Keratinocyte (primary cell): ENCODE measurements around the gene GRM4. TPM values are rescaled to one million over a fixed set of nuclear protein-coding genes. Genes with fewer than 3 reads are reported as not detected.

Experiments
- DNase-seq: peaks from one replicate; pipeline ENCODE4 v3.0.0-alpha.2; 2011; ENCODE audit warnings: low read depth, missing footprints, low spot score
- FAIRE-seq: peaks from 2 replicates; lab custom pipeline; 2011; peaks lifted over from hg19 to GRCh38; lab: Jason Lieb, UNC
- H2AFZ ChIP-seq: 2 replicates; pipeline ENCODE4 v1.6.0; 2012; ENCODE audit warnings: low read length, control low read depth, inconsistent platforms; ENCODE audit not compliant: control insufficient read depth
- H3K27ac ChIP-seq: 2 replicates; pipeline ENCODE4 v1.5.1; 2011; ENCODE audit warnings: low read length; ENCODE audit not compliant: control insufficient read depth, insufficient read depth
- H3K27me3 ChIP-seq: 3 replicates; pipeline ENCODE4 v1.6.0; 2011; ENCODE audit warnings: low read length; ENCODE audit not compliant: control insufficient read depth, insufficient read depth; ENCODE audit errors: extremely low read depth
- H3K36me3 ChIP-seq, 2 experiments: 2 replicates in 1 of 2; 3 replicates in 1 of 2; pipeline ENCODE4 v1.5.1; 2011; ENCODE audit warnings: low read length in 2 of 2, mild to moderate bottlenecking in 1 of 2; ENCODE audit not compliant: control insufficient read depth in 2 of 2, insufficient read depth in 2 of 2; ENCODE audit errors: extremely low read depth in 1 of 2
- H3K4me1 ChIP-seq: 3 replicates; pipeline ENCODE4 v1.5.1; 2011; ENCODE audit warnings: low read length; ENCODE audit not compliant: control insufficient read depth, insufficient read depth; ENCODE audit errors: extremely low read depth
- H3K4me2 ChIP-seq: 3 replicates; pipeline ENCODE4 v1.6.0; 2011; ENCODE audit warnings: low read depth, low read length; ENCODE audit not compliant: control insufficient read depth, insufficient read depth; ENCODE audit errors: extremely low read depth
- H3K4me3 ChIP-seq, 3 experiments: fragments of 200-600 bp in 1 of 3; sonication (generic) in 1 of 3; 2 replicates in 2 of 3; 3 replicates in 1 of 3; pipeline ENCODE4 v1.5.1; 2011 to 2016; ENCODE audit warnings: low read length in 3 of 3, mild to moderate bottlenecking in 3 of 3, control low read depth in 2 of 3, inconsistent platforms in 1 of 3, low read depth in 1 of 3, mixed read lengths in 1 of 3, mixed run types in 1 of 3, moderate library complexity in 1 of 3; ENCODE audit not compliant: control insufficient read depth in 2 of 3, insufficient read depth in 2 of 3; ENCODE audit errors: extremely low read depth in 1 of 3
- H3K79me2 ChIP-seq: 2 replicates; pipeline ENCODE4 v1.6.0; 2012; ENCODE audit warnings: low read length; ENCODE audit not compliant: control insufficient read depth, insufficient read depth
- H3K9ac ChIP-seq: 3 replicates; pipeline ENCODE4 v1.6.0; 2011; ENCODE audit warnings: low read length; ENCODE audit not compliant: control insufficient read depth, insufficient read depth; ENCODE audit errors: extremely low read depth
- H3K9me1 ChIP-seq: 3 replicates; pipeline ENCODE4 v1.6.0; 2011; ENCODE audit warnings: low read length; ENCODE audit not compliant: control insufficient read depth, insufficient read depth; ENCODE audit errors: extremely low read depth
- H3K9me3 ChIP-seq: 2 replicates; pipeline ENCODE4 v1.5.1; 2012; ENCODE audit warnings: low read depth, low read length; ENCODE audit not compliant: control insufficient read depth
- H4K20me1 ChIP-seq: 3 replicates; pipeline ENCODE4 v1.6.0; 2011; ENCODE audit warnings: low read length; ENCODE audit not compliant: control insufficient read depth, insufficient read depth; ENCODE audit errors: extremely low read depth
- CTCF ChIP-seq, 3 experiments: IDR thresholded peaks in 1 of 3; conservative IDR thresholded peaks in 1 of 3; optimal IDR thresholded peaks in 1 of 3; 2 replicates in 2 of 3; 3 replicates in 1 of 3; pipeline versions ENCODE3 to v1.5.1; 2011; ENCODE audit warnings: low read length in 3 of 3, mild to moderate bottlenecking in 3 of 3, moderate library complexity in 2 of 3, control low read depth in 1 of 3, inconsistent platforms in 1 of 3; ENCODE audit not compliant: insufficient read depth in 2 of 3; ENCODE audit errors: extremely low read depth in 1 of 3
- EZH2 ChIP-seq: IDR thresholded peaks from one replicate; pipeline ENCODE4 v1.6.1; 2012; ENCODE audit warnings: inconsistent platforms, mild to moderate bottlenecking, low read length, moderate library complexity
- dilution Hi-C: fragments of 300-500 bp; cut with MboI; formaldehyde crosslinking; loops from one replicate; pipeline ENCODE4 v1.7.0; 2020; ENCODE audit warnings: low sequenced_read_pairs; ENCODE audit not compliant: extremely low pct_ligation_motif_present
- polyA plus RNA-seq, 5 experiments: library from polyadenylated mRNA; depleted of rRNA in 3 of 5; stranded (reverse) in 3 of 5; stranded (forward) in 1 of 5; unstranded in 1 of 5; fragments of >200 nt; gene quantifications; 1 replicate in 1 of 5; 2 replicates in 3 of 5; 3 replicates in 1 of 5; pipeline versions ENCODE4 v1.2.1 to v1.2.3, GENCODE V29; 2011 to 2012; ENCODE audit warnings: missing spikeins in 2 of 5, low read depth in 1 of 5, low replicate concordance in 1 of 5

The GRM4 gene
- polyA plus RNA-seq, 1 donor (not counting 4 experiments of a cell fraction or from before 2014, with no cell fraction given), result not detected

- Histone ChIP-seq H3K9me3 (no peaks in the 10 kb centered on the region), H3K4me3 (no peak overlapping the region), H3K79me2 (no peaks in the 10 kb centered on the region), H2AFZ (no peak overlapping the region), H4K20me1 (no peaks in the 10 kb centered on the region), H3K9me1 (no peaks in the 10 kb centered on the region), H3K4me1 (no peaks in the 10 kb centered on the region), H3K27ac (no peak overlapping the region), H3K27me3 (peaks cover 3% of the 10 kb centered on the region), H3K4me2 (no peak overlapping the region), H3K36me3 (no peaks in the 10 kb centered on the region), H3K9ac (no peak overlapping the region)
- no peak for FAIRE-seq
- dilution Hi-C loops, result no loop called here
- TF ChIP-seq CTCF (optimal IDR thresholded peaks at IDR 0.05 in 1 of 3, IDR thresholded peaks at IDR 0.05 in 1 of 3, conservative IDR thresholded peaks at IDR 0.05 in 1 of 3; ENCODE audit: extremely low read depth in 1 of 3, insufficient read depth in 2 of 3, low read length in 3 of 3), result no peak
- no peak for TF ChIP-seq EZH2
- DNase-seq, result no peak
Observed at GRCh38 chr6:34020278-34020677, 125.6 kb downstream of the GRM4 start.

GRCh38 chr6:34018961-34019606 is 126.8 kb downstream of the GRM4 start:
- DNase-seq, result no peak
- no peaks in the 10 kb centered on the region for H4K20me1 ChIP-seq
- no peaks in the 10 kb centered on the region for H3K36me3 ChIP-seq
- no peaks in the 10 kb centered on the region for H3K9me3 ChIP-seq
- peaks cover 3% of the 10 kb centered on the region for H3K27me3 ChIP-seq
- H3K4me1 ChIP-seq, result no peaks in the 10 kb centered on the region
- H3K79me2 ChIP-seq, result no peaks in the 10 kb centered on the region
- no peak for FAIRE-seq
- H2AFZ ChIP-seq, result no peak overlapping the region
- no peak overlapping the region for H3K9ac ChIP-seq
- H3K4me3 ChIP-seq, result no peak overlapping the region
- H3K4me2 ChIP-seq, result no peak overlapping the region
- TF ChIP-seq EZH2, result no peak
- no peak for TF ChIP-seq CTCF (optimal IDR thresholded peaks at IDR 0.05 in 1 of 3, IDR thresholded peaks at IDR 0.05 in 1 of 3, conservative IDR thresholded peaks at IDR 0.05 in 1 of 3; ENCODE audit: extremely low read depth in 1 of 3, insufficient read depth in 2 of 3, low read length in 3 of 3)
- dilution Hi-C loops, result no loop called here
- no peak overlapping the region for H3K27ac ChIP-seq
- no peaks in the 10 kb centered on the region for H3K9me1 ChIP-seq
